Measurements from ENCODE around the gene PIP4K2B. TPM values are rescaled to one million over a fixed set of nuclear protein-coding genes. Genes with fewer than 3 reads are reported as not detected.

The PIP4K2B gene
- total RNA-seq, 2 experiments from 2014 or later, result 37.3 to 47.1 TPM

- POLR2A ChIA-PET, result interaction anchor here (1.1 to 2.2 kb wide), 3 partner anchors 10 to 15 kb away, joined by 3 to 9 read pairs (median 6); partner anchors contain the start of gene MLLT6
- CTCF ChIA-PET, result interaction anchor here (0.7 to 2.3 kb wide), 6 partner anchors 9 to 43 kb away, joined by 3 to 12 read pairs (median 6); no protein-coding TSS in a partner anchor
Measured at GRCh38 chr17:38719943-38720641, 79.3 kb downstream of the PIP4K2B start.

- POLR2A ChIA-PET, result interaction anchor here (1.1 to 2.2 kb wide), 3 partner anchors 10 to 14 kb away, joined by 3 to 9 read pairs (median 6); partner anchors contain the start of gene MLLT6
- CTCF ChIA-PET, result interaction anchor here (1.5 to 2.3 kb wide), 5 partner anchors 9 to 42 kb away, joined by 4 to 12 read pairs (median 6); no protein-coding TSS in a partner anchor
Measured at GRCh38 chr17:38719289-38719942, 79.9 kb downstream of the PIP4K2B start.

- ChIA-PET POLR2A (interaction anchor here (1.6 to 2.6 kb wide), 2 partner anchors 11 to 12 kb away, joined by 4 to 8 read pairs; partner anchors contain the start of gene MLLT6), CTCF (interaction anchor here (1.0 to 1.2 kb wide), 2 partner anchors 10 to 11 kb away, joined by 3 read pairs; no protein-coding TSS in a partner anchor)
Measured at GRCh38 chr17:38717139-38717745, 82.1 kb downstream of the PIP4K2B start.

- ChIA-PET CTCF (interaction anchor here (0.9 to 1.2 kb wide), 3 partner anchors 11 to 18 kb away, joined by 3 to 4 read pairs (median 3); no protein-coding TSS in a partner anchor), POLR2A (interaction anchor here (1.4 to 2.6 kb wide), 3 partner anchors 10 to 11 kb away, joined by 3 to 8 read pairs (median 4); partner anchors contain the start of gene MLLT6)
Measured at GRCh38 chr17:38716368-38717005, 82.9 kb downstream of the PIP4K2B start.

Other genes with a start within 250 kb of the PIP4K2B start
- under 1 TPM; 0.06 to 0.15 TPM for gene SRCIN1, start 193.6 kb downstream of the PIP4K2B start, total RNA-seq
- gene EPOP, start 124.6 kb downstream of the PIP4K2B start, total RNA-seq, result 10 to 100 TPM; 56.1 to 56.7 TPM
- gene MLLT6, start 94.3 kb downstream of the PIP4K2B start, total RNA-seq, result 100 to 1,000 TPM; 182 to 185 TPM
- gene CISD3, start 69.2 kb downstream of the PIP4K2B start, total RNA-seq, result 10 to 100 TPM; 67.4 to 69.0 TPM
- gene PCGF2, start 51.2 kb downstream of the PIP4K2B start, total RNA-seq, result 1 to 10 TPM; 1.2 to 1.4 TPM
- 100 to 1,000 TPM; 299 to 330 TPM for gene PSMB3, start 46.8 kb downstream of the PIP4K2B start, total RNA-seq
- gene CWC25, start 25.8 kb upstream of the PIP4K2B start, total RNA-seq, result 10 to 100 TPM; 22.8 to 24.5 TPM
- gene RPL23, start 54.2 kb upstream of the PIP4K2B start, total RNA-seq, result 1,000 to 10,000 TPM; 1,971 to 2,017 TPM
- 100 to 1,000 TPM; 130 to 132 TPM for gene LASP1, start 70.5 kb upstream of the PIP4K2B start, total RNA-seq
- gene FBXO47, start 167.8 kb upstream of the PIP4K2B start, total RNA-seq, result not detected

All from activated CD8-positive, alpha-beta memory T cell treated with anti-CD3 and anti-CD28 coated beads for 36 hours (primary cell).